IMR-90 (cell line): ENCODE results near the gene CADM2. TPM values are rescaled to one million over a fixed set of nuclear protein-coding genes. Genes with fewer than 3 reads are reported as not detected.
A peak's percentile ranks its signal among the peaks of the same experiment; 100 is the strongest.

Source experiments
- ATAC-seq: fragments of 200-7000 bp; cut with Tn5 transposase; 2 replicates; pipeline ENCODE4 v1.9.1; 2020; ENCODE audit warnings: low read depth, mild to moderate bottlenecking, moderate library complexity
- BruUV-seq: library from RNA; stranded (reverse); fragments of 400-500 nt; replicated peaks from 2 replicates; lab custom pipeline; 2021; lab: Mats Ljungman, UMichigan
- CTCF ChIA-PET: fragments of 300-600 bp; formaldehyde crosslinking; extraction: SDS; loops from one replicate; lab custom pipeline; 2021; ENCODE audit warnings: antibody characterized with exemption; lab: Yijun Ruan, JAX
- POLR2A ChIA-PET: fragments of 300-600 bp; sonication (Branson Sonifier 250); formaldehyde crosslinking; loops from one replicate; lab custom pipeline; 2022; ENCODE audit warnings: antibody characterized with exemption; ENCODE audit not compliant: unreplicated experiment; lab: Charles Lee
- DNase-seq: peaks from one replicate; pipeline ENCODE4 v3.0.0; 2013
- H2AFZ ChIP-seq: replicated peaks from 2 replicates; pipeline ENCODE3; 2013; ENCODE audit warnings: low read length, mild to moderate bottlenecking; ENCODE audit not compliant: poor library complexity
- H2AK5ac ChIP-seq: 2 replicates; pipeline ENCODE4 v1.6.1; 2013; ENCODE audit warnings: low read depth, low read length, inconsistent platforms
- H2AK9ac ChIP-seq: replicated peaks from 2 replicates; pipeline ENCODE3; 2013; ENCODE audit warnings: mild to moderate bottlenecking, low read depth, low read length, moderate library complexity; ENCODE audit not compliant: poor library complexity
- H2BK120ac ChIP-seq: 2 replicates; pipeline ENCODE4 v1.6.1; 2013; ENCODE audit warnings: low read depth, low read length, inconsistent platforms
- H2BK15ac ChIP-seq: 3 replicates; pipeline ENCODE4 v1.6.1; 2013; ENCODE audit warnings: low read depth, low read length, inconsistent platforms
- H2BK20ac ChIP-seq: 2 replicates; pipeline ENCODE4 v1.6.1; 2013; ENCODE audit warnings: low read depth, mild to moderate bottlenecking, inconsistent platforms, low read length, moderate library complexity
- H2BK5ac ChIP-seq: 2 replicates; pipeline ENCODE4 v1.6.1; 2013; ENCODE audit warnings: mild to moderate bottlenecking, low read depth, low read length, inconsistent platforms; ENCODE audit not compliant: poor library complexity, severe bottlenecking
- H3K14ac ChIP-seq: replicated peaks from 2 replicates; pipeline ENCODE4 v1.6.1; 2013; ENCODE audit warnings: low read depth, low read length, inconsistent platforms
- H3K18ac ChIP-seq: 2 replicates; pipeline ENCODE4 v1.6.1; 2013; ENCODE audit warnings: low read depth, low read length, control low read depth
- H3K23ac ChIP-seq: 2 replicates; pipeline ENCODE4 v1.6.1; 2013; ENCODE audit warnings: low read depth, low read length, inconsistent platforms
- H3K27ac ChIP-seq: 2 replicates; pipeline ENCODE4 v1.5.1; 2013; ENCODE audit warnings: mild to moderate bottlenecking, control low read depth, low read length; ENCODE audit not compliant: insufficient read depth
- H3K27me3 ChIP-seq: 2 replicates; pipeline ENCODE4 v1.6.1; 2013; ENCODE audit warnings: low read length; ENCODE audit not compliant: control insufficient read depth, insufficient read depth
- H3K36me3 ChIP-seq: 2 replicates; pipeline ENCODE4 v1.6.1; 2013; ENCODE audit warnings: low read length, mixed read lengths; ENCODE audit not compliant: control insufficient read depth, insufficient read depth
- H3K4ac ChIP-seq: 2 replicates; pipeline ENCODE4 v1.6.1; 2013; ENCODE audit warnings: low read depth, low read length, inconsistent platforms
- H3K4me1 ChIP-seq: 2 replicates; pipeline ENCODE4 v1.6.1; 2013; ENCODE audit warnings: low read length, mixed read lengths; ENCODE audit not compliant: control insufficient read depth, insufficient read depth
- H3K4me2 ChIP-seq: 2 replicates; pipeline ENCODE4 v1.6.1; 2013; ENCODE audit warnings: low read depth, mild to moderate bottlenecking, control low read depth, low read length, moderate library complexity
- H3K4me3 ChIP-seq: 2 replicates; pipeline ENCODE4 v1.5.1; 2013; ENCODE audit warnings: low read depth, mild to moderate bottlenecking, control low read depth, low read length, moderate library complexity; ENCODE audit not compliant: insufficient read depth
- H3K56ac ChIP-seq: 2 replicates; pipeline ENCODE4 v1.6.1; 2013; ENCODE audit warnings: low read length, inconsistent platforms; ENCODE audit not compliant: insufficient read depth; ENCODE audit errors: extremely low read depth
- H3K79me1 ChIP-seq, 2 experiments: 2 replicates each; pipeline ENCODE4 v1.6.1; 2013; ENCODE audit warnings: low read length in 2 of 2, inconsistent platforms in 1 of 2, low read depth in 1 of 2
- H3K9ac ChIP-seq: 2 replicates; pipeline ENCODE4 v1.6.1; 2013; ENCODE audit warnings: low read depth, low read length, control low read depth
- H3K9me1 ChIP-seq: 2 replicates; pipeline ENCODE4 v1.6.1; 2013; ENCODE audit warnings: low read length, inconsistent platforms; ENCODE audit not compliant: insufficient read depth
- H3K9me3 ChIP-seq: 2 replicates; pipeline ENCODE4 v1.6.1; 2013; ENCODE audit warnings: low read length; ENCODE audit not compliant: control insufficient read depth, insufficient read depth
- H4K20me1 ChIP-seq: 2 replicates; pipeline ENCODE4 v1.6.1; 2013; ENCODE audit warnings: low read length, inconsistent platforms; ENCODE audit not compliant: insufficient read depth
- H4K5ac ChIP-seq: 2 replicates; pipeline ENCODE4 v1.6.1; 2013; ENCODE audit warnings: mild to moderate bottlenecking, low read depth, low read length, control low read depth
- H4K8ac ChIP-seq, 2 experiments: 2 replicates each; pipeline ENCODE4 v1.6.1; 2013; ENCODE audit warnings: low read depth in 2 of 2, low read length in 2 of 2, control low read depth in 1 of 2, inconsistent platforms in 1 of 2
- H4K91ac ChIP-seq: 2 replicates; pipeline ENCODE4 v1.6.1; 2013; ENCODE audit warnings: low read depth, low read length, inconsistent platforms; ENCODE audit not compliant: insufficient read depth
- FOS ChIP-seq: fragments of 150-350 bp; IDR thresholded peaks from 2 replicates; pipeline ENCODE4 v1.6.1; 2016; ENCODE audit warnings: low read depth, low read length
- RAD21 ChIP-seq: IDR thresholded peaks from 2 replicates; pipeline ENCODE4 v1.6.1; 2012; ENCODE audit warnings: low read length, improper control_type of control experiment
- WGBS, 2 experiments: methylation state at CpG; one replicate each; pipeline versions ENCODE4 v1.1.5 to v1.1.7; 2013; ENCODE audit warnings: missing lambda C conversion rate in 2 of 2; ENCODE audit not compliant: insufficient read length in 1 of 2; ENCODE audit errors: extremely low coverage in 2 of 2; 5-methylcytosine and 5-hydroxymethylcytosine counted together
- dilution Hi-C: fragments of 300-500 bp; cut with HindIII; formaldehyde crosslinking; loops from one replicate; pipeline ENCODE4 v1.14.3; 2018; ENCODE audit warnings: low sequenced_read_pairs; ENCODE audit not compliant: unreplicated experiment
- in situ Hi-C: fragments of 300-500 bp; cut with MboI; formaldehyde crosslinking; loops from 3 replicates; pipeline ENCODE4 v1.14.3; 2019; ENCODE audit warnings: low sequenced_read_pairs, inconsistent platforms, mixed read lengths
- intact Hi-C: fragments of 100-400 bp; cut with micrococcal nuclease; formaldehyde crosslinking; loops from 2 replicates; pipeline ENCODE4 v1.10.0; 2022
- polyA plus RNA-seq, 3 experiments: library from polyadenylated mRNA; depleted of rRNA; stranded (reverse); fragments of >200 nt; gene quantifications; 2 replicates each; pipeline ENCODE4 v1.2.3, GENCODE V29; 2012; ENCODE audit warnings: low replicate concordance in 1 of 3
- total RNA-seq: library from RNA; depleted of rRNA; stranded (reverse); fragments of >200 nt; gene quantifications from 2 replicates; pipeline ENCODE4 v1.2.3, GENCODE V29; 2012

The CADM2 gene
- total and polyA plus RNA-seq, 2 of the 4 experiments (the other 2 are of a cell fraction), result not detected

- no peak for DNase-seq
- Histone ChIP-seq H3K9ac (no peak overlapping the region), H3K18ac (no peak overlapping the region), H3K14ac (no peak overlapping the region), H2AK5ac (no peak overlapping the region), H3K9me1 (no peaks in the 10 kb centered on the region), H2AK9ac (no peak overlapping the region), H3K79me1 (no peaks in the 10 kb centered on the region), H3K4me3 (no peak overlapping the region), H3K4me1 (no peaks in the 10 kb centered on the region), H3K27me3 (no peaks in the 10 kb centered on the region), H4K91ac (no peak overlapping the region), H2BK5ac (no peak overlapping the region), H3K9me3 (no peaks in the 10 kb centered on the region), H3K4me2 (no peak overlapping the region), H2AFZ (no peak overlapping the region), H2BK15ac (no peak overlapping the region), H2BK120ac (no peak overlapping the region), H2BK20ac (no peak overlapping the region), H3K4ac (no peak overlapping the region), H3K27ac (no peak overlapping the region), H3K36me3 (no peaks in the 10 kb centered on the region), H4K20me1 (no peaks in the 10 kb centered on the region), H4K5ac (no peak overlapping the region), H4K8ac (no peak overlapping the region), H3K23ac (no peak overlapping the region), H3K56ac (no peak overlapping the region)
- no CpG with 5 or more reads among the region's 1 CpG for WGBS, 2 experiments
- dilution Hi-C loops, result no loop called here
- intact Hi-C loops, result no loop called here
- no peak for TF ChIP-seq RAD21
- peak; percentile 51 for TF ChIP-seq FOS
- ChIA-PET CTCF (no interaction called here), POLR2A (no interaction called here)
- in situ Hi-C loops, result no loop called here
- ATAC-seq, result no peak
- no TSS peak for BruUV-seq
Observed at GRCh38 chr3:86029590-86029989, 1070.8 kb downstream of the CADM2 start.
